ENCODE results near the gene ACBD6. TPM values are rescaled to one million over a fixed set of nuclear protein-coding genes. Genes with fewer than 3 reads are reported as not detected.

Gene ACBD6
- total and polyA plus RNA-seq, 2 experiments from 2014 or later, result 75.7 to 88.8 TPM

DNA sequence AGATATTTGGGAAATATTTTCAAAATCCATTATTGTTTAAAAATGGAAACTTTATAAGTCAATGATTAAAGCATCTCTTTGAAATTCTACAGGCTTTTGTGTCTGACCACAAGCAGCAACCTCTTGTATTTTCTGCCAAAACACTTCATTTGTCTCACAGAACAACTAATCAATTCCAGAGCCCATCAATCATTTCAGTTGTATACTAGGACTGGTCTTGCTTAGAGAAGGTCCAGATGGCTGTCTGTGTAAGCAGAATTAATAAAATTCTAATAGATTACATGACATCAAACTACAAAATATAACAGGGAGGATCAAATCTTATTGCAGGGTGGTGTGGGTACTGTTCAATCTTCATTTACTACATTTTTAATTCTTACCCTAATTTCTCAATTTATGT lies 76.4 kb downstream of the ACBD6 start:
- no peak overlapping the region for H3K4me3 ChIP-seq
- H3K79me2 ChIP-seq (replicated peaks; ENCODE audit: insufficient read depth), result peaks cover 11% of the 10 kb centered on the region; the same call in 1 of the 2 replicates
- H3K4me2 ChIP-seq, result no peak overlapping the region
- H3K9me3 Mint-ChIP-seq, result no peaks in the 10 kb centered on the region
- H3K27me3 ChIP-seq (ENCODE audit: insufficient read depth), result no peaks in the 10 kb centered on the region
- H2AFZ ChIP-seq, result no peak overlapping the region
- ATAC-seq (no peak), DNase-seq (ENCODE audit: low spot score) (no peak)
- peaks cover 28% of the 10 kb centered on the region for H3K4me1 ChIP-seq (ENCODE audit: insufficient read depth)
- H3K27ac Mint-ChIP-seq, result no peak overlapping the region
- H3K27ac ChIP-seq (ENCODE audit: low read depth), result no peak overlapping the region
- no peaks in the 10 kb centered on the region for H3K36me3 ChIP-seq (ENCODE audit: insufficient read depth)
- no peaks in the 10 kb centered on the region for H4K20me1 ChIP-seq (replicated peaks; ENCODE audit: insufficient read depth)
- H3K27me3 Mint-ChIP-seq (ENCODE audit: insufficient read depth, low read depth, poor library complexity), result no peaks in the 10 kb centered on the region
- no peak overlapping the region for H3K4me3 Mint-ChIP-seq
- H3K4me1 Mint-ChIP-seq, result peaks cover 24% of the 10 kb centered on the region
- no peaks in the 10 kb centered on the region for H3K9me2 ChIP-seq (ENCODE audit: insufficient read depth)
- H3F3A ChIP-seq (replicated peaks; ENCODE audit: low read depth), result no peaks in the 10 kb centered on the region
- no peak for TF ChIP-seq STAT1 (IDR thresholded peaks at IDR 0.05; ENCODE audit: unreplicated experiment)
- TF ChIP-seq EZH2phosphoT487 (IDR thresholded peaks at IDR 0.05; ENCODE audit: unreplicated experiment), result no peak
- no peak for TF ChIP-seq ZNF114 (CRISPR knock-in tag; IDR thresholded peaks at IDR 0.05)
- no peak for TF ChIP-seq NANOG (IDR thresholded peaks at IDR 0.05; ENCODE audit: borderline replicate concordance)
- TF ChIP-seq, protein P1, sequence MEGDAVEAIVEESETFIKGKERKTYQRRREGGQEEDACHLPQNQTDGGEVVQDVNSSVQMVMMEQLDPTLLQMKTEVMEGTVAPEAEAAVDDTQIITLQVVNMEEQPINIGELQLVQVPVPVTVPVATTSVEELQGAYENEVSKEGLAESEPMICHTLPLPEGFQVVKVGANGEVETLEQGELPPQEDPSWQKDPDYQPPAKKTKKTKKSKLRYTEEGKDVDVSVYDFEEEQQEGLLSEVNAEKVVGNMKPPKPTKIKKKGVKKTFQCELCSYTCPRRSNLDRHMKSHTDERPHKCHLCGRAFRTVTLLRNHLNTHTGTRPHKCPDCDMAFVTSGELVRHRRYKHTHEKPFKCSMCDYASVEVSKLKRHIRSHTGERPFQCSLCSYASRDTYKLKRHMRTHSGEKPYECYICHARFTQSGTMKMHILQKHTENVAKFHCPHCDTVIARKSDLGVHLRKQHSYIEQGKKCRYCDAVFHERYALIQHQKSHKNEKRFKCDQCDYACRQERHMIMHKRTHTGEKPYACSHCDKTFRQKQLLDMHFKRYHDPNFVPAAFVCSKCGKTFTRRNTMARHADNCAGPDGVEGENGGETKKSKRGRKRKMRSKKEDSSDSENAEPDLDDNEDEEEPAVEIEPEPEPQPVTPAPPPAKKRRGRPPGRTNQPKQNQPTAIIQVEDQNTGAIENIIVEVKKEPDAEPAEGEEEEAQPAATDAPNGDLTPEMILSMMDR (conservative IDR thresholded peaks at IDR 0.05; ENCODE audit: low read depth in 2 of 2), result no peak
- no peak for TF ChIP-seq EZH2 (IDR thresholded peaks at IDR 0.05; ENCODE audit: low read depth, unreplicated experiment)
- TF ChIP-seq CREB1 (CRISPR knock-in tag; IDR thresholded peaks at IDR 0.05; ENCODE audit: low read depth), result no peak
- TF ChIP-seq, protein P2, sequence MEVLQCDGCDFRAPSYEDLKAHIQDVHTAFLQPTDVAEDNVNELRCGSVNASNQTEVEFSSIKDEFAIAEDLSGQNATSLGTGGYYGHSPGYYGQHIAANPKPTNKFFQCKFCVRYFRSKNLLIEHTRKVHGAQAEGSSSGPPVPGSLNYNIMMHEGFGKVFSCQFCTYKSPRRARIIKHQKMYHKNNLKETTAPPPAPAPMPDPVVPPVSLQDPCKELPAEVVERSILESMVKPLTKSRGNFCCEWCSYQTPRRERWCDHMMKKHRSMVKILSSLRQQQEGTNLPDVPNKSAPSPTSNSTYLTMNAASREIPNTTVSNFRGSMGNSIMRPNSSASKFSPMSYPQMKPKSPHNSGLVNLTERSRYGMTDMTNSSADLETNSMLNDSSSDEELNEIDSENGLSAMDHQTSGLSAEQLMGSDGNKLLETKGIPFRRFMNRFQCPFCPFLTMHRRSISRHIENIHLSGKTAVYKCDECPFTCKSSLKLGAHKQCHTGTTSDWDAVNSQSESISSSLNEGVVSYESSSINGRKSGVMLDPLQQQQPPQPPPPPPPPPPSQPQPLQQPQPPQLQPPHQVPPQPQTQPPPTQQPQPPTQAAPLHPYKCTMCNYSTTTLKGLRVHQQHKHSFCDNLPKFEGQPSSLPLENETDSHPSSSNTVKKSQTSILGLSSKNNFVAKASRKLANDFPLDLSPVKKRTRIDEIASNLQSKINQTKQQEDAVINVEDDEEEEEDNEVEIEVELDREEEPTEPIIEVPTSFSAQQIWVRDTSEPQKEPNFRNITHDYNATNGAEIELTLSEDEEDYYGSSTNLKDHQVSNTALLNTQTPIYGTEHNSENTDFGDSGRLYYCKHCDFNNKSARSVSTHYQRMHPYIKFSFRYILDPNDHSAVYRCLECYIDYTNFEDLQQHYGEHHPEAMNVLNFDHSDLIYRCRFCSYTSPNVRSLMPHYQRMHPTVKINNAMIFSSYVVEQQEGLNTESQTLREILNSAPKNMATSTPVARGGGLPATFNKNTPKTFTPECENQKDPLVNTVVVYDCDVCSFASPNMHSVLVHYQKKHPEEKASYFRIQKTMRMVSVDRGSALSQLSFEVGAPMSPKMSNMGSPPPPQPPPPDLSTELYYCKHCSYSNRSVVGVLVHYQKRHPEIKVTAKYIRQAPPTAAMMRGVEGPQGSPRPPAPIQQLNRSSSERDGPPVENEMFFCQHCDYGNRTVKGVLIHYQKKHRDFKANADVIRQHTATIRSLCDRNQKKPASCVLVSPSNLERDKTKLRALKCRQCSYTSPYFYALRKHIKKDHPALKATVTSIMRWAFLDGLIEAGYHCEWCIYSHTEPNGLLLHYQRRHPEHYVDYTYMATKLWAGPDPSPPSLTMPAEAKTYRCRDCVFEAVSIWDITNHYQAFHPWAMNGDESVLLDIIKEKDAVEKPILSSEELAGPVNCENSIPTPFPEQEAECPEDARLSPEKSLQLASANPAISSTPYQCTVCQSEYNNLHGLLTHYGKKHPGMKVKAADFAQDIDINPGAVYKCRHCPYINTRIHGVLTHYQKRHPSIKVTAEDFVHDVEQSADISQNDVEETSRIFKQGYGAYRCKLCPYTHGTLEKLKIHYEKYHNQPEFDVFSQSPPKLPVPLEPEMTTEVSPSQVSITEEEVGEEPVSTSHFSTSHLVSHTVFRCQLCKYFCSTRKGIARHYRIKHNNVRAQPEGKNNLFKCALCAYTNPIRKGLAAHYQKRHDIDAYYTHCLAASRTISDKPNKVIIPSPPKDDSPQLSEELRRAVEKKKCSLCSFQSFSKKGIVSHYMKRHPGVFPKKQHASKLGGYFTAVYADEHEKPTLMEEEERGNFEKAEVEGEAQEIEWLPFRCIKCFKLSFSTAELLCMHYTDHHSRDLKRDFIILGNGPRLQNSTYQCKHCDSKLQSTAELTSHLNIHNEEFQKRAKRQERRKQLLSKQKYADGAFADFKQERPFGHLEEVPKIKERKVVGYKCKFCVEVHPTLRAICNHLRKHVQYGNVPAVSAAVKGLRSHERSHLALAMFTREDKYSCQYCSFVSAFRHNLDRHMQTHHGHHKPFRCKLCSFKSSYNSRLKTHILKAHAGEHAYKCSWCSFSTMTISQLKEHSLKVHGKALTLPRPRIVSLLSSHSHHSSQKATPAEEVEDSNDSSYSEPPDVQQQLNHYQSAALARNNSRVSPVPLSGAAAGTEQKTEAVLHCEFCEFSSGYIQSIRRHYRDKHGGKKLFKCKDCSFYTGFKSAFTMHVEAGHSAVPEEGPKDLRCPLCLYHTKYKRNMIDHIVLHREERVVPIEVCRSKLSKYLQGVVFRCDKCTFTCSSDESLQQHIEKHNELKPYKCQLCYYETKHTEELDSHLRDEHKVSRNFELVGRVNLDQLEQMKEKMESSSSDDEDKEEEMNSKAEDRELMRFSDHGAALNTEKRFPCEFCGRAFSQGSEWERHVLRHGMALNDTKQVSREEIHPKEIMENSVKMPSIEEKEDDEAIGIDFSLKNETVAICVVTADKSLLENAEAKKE (CRISPR knock-in tag; IDR thresholded peaks at IDR 0.05), result no peak
- TF ChIP-seq, protein P3, sequence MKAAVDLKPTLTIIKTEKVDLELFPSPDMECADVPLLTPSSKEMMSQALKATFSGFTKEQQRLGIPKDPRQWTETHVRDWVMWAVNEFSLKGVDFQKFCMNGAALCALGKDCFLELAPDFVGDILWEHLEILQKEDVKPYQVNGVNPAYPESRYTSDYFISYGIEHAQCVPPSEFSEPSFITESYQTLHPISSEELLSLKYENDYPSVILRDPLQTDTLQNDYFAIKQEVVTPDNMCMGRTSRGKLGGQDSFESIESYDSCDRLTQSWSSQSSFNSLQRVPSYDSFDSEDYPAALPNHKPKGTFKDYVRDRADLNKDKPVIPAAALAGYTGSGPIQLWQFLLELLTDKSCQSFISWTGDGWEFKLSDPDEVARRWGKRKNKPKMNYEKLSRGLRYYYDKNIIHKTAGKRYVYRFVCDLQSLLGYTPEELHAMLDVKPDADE (IDR thresholded peaks at IDR 0.05), result no peak
- TF ChIP-seq, protein P4, sequence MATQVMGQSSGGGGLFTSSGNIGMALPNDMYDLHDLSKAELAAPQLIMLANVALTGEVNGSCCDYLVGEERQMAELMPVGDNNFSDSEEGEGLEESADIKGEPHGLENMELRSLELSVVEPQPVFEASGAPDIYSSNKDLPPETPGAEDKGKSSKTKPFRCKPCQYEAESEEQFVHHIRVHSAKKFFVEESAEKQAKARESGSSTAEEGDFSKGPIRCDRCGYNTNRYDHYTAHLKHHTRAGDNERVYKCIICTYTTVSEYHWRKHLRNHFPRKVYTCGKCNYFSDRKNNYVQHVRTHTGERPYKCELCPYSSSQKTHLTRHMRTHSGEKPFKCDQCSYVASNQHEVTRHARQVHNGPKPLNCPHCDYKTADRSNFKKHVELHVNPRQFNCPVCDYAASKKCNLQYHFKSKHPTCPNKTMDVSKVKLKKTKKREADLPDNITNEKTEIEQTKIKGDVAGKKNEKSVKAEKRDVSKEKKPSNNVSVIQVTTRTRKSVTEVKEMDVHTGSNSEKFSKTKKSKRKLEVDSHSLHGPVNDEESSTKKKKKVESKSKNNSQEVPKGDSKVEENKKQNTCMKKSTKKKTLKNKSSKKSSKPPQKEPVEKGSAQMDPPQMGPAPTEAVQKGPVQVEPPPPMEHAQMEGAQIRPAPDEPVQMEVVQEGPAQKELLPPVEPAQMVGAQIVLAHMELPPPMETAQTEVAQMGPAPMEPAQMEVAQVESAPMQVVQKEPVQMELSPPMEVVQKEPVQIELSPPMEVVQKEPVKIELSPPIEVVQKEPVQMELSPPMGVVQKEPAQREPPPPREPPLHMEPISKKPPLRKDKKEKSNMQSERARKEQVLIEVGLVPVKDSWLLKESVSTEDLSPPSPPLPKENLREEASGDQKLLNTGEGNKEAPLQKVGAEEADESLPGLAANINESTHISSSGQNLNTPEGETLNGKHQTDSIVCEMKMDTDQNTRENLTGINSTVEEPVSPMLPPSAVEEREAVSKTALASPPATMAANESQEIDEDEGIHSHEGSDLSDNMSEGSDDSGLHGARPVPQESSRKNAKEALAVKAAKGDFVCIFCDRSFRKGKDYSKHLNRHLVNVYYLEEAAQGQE (IDR thresholded peaks at IDR 0.05; ENCODE audit: unreplicated experiment), result no peak
- TF ChIP-seq POLR2AphosphoS5 (IDR thresholded peaks at IDR 0.05; ENCODE audit: low read depth), result no peak
- peaks cover 11% of the 10 kb centered on the region for H3K36me3 Mint-ChIP-seq (ENCODE audit: low read depth)
